ENCODE data around the gene SLC38A9. TPM values are rescaled to one million over a fixed set of nuclear protein-coding genes. Genes with fewer than 3 reads are reported as not detected.
A peak's percentile ranks its signal among the peaks of the same experiment; 100 is the strongest.

The SLC38A9 gene
- total and polyA plus RNA-seq, 2 of the 8 experiments (the other 6 are each of a cell fraction or from before 2014, with no cell fraction given) = 29.2 to 43.7 TPM

DNA sequence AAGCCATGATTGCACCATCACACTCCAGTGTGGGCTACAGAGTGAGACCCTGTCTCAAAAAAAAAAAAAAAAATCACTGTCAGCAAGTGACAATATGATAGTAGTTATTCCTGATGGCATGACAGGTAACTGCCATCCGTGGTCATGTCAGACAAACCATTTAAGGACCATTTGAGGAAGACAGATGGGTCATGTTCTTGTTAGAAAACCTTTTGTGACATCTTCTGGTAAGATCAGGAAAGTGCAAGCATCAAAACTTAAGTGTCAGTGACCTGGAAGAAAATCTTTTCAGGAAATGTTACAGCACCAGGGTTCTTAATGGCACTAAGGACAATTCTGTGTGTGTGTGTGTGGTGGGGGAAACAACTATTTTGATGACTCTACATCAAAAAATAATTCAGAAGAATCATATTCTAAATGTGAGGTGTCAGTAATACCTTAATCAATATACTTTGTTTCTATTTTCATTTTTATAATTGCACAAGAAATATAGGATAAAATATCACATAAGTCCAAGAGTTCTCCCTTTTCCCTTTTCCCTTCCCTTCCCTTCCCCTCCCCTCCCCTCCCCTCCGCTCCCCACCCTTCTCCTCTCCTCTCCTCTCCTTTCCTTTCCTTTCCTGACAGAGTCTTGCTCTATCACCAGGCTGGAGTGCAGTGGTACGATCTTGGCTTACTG, 17.8 kb downstream of the SLC38A9 start:
- Histone ChIP-seq H3K18ac (ENCODE audit: extremely low read depth, low read length) (no peak overlapping the region), H3K14ac (ENCODE audit: insufficient read length) (no peak overlapping the region), H3K56ac (replicated peaks; ENCODE audit: insufficient read length, low read depth, low read length) (no peak overlapping the region), H2BK120ac (replicated peaks; ENCODE audit: low read depth, low read length) (no peak overlapping the region), H2BK20ac (ENCODE audit: low read length) (no peak overlapping the region), H3K23me2 (ENCODE audit: low read depth, low read length) (no peaks in the 10 kb centered on the region; the same call in 1 of the 2 replicates), H4K5ac (ENCODE audit: insufficient read length, low read depth, low read length) (no peak overlapping the region), H3K79me1 (ENCODE audit: low read depth, low read length) (no peaks in the 10 kb centered on the region), H3K27me3 (replicated peaks in 1 of 4; ENCODE audit: control insufficient read depth in 3 of 4, extremely low read depth in 1 of 4, insufficient read depth in 3 of 4, low read length in 3 of 4) (no peaks in the 10 kb centered on the region), H4K91ac (replicated peaks; ENCODE audit: insufficient read length, low read length) (no peak overlapping the region), H3K4me3 (ENCODE audit: extremely low read depth in 1 of 4, insufficient read depth in 2 of 4, low read depth in 3 of 4, low read length in 4 of 4) (no peak overlapping the region), H3K9me3 (ENCODE audit: insufficient read depth in 2 of 2, low read depth in 1 of 2, low read length in 1 of 2) (peaks cover 6 to 8% of the 10 kb centered on the region in 2 experiments; a peak in 2 of 4 replicates), H3K27ac (ENCODE audit: low read depth, low read length) (no peak overlapping the region), H2AFZ (ENCODE audit: low read length) (no peak overlapping the region), H2AK5ac (ENCODE audit: low read depth, low read length) (no peak overlapping the region), H2BK5ac (ENCODE audit: low read depth, low read length) (no peak overlapping the region), H2BK12ac (ENCODE audit: low read depth, low read length) (no peak overlapping the region), H4K8ac (ENCODE audit: extremely low read depth, insufficient read depth, low read length) (no peak overlapping the region), H3K23ac (ENCODE audit: insufficient read length) (no peak overlapping the region), H3K36me3 (ENCODE audit: control insufficient read depth in 2 of 4, insufficient read depth in 4 of 4, low read length in 3 of 4) (peaks cover 0 to 18% (median 5%) of the 10 kb centered on the region in 4 experiments; a peak in 4 of 8 replicates), H3K4ac (replicated peaks; ENCODE audit: insufficient read length, low read depth, low read length) (no peak overlapping the region), H3K4me2 (ENCODE audit: insufficient read depth in 1 of 2, low read depth in 2 of 2, low read length in 2 of 2) (no peak overlapping the region), H3K79me2 (ENCODE audit: control insufficient read depth in 1 of 2, insufficient read depth in 2 of 2, low read length in 2 of 2) (no peaks in the 10 kb centered on the region), H2BK15ac (ENCODE audit: low read length) (no peak overlapping the region), H4K20me1 (replicated peaks in 1 of 2; ENCODE audit: control insufficient read depth in 1 of 2, insufficient read depth in 2 of 2, low read length in 2 of 2) (no peaks in the 10 kb centered on the region), H3K4me1 (replicated peaks in 1 of 4; ENCODE audit: control insufficient read depth in 3 of 4, insufficient read depth in 4 of 4, low read length in 3 of 4) (peaks cover 0 to 7% (median 6%) of the 10 kb centered on the region in 4 experiments; a peak in 5 of 7 replicates), H3K9ac (replicated peaks in 1 of 4; ENCODE audit: extremely low read depth in 1 of 4, low read depth in 3 of 4, low read length in 3 of 4) (no peak overlapping the region)
- DNase-seq (ENCODE audit: low read depth in 1 of 2, low spot score in 2 of 2) (no peak), FAIRE-seq (peak; percentile 97)
- ChIA-PET CTCF (ENCODE audit: partially characterized antibody) (interaction anchor here (0.6 to 1.7 kb wide), 11 partner anchors 19 to 435 kb away, joined by 3 to 6 read pairs (median 3); no protein-coding TSS in a partner anchor), POLR2A (ENCODE audit: partially characterized antibody) (interaction anchor here (0.7 kb wide), 1 partner anchor 778 kb away, joined by 4 read pairs; no protein-coding TSS in a partner anchor)
- WGBS, 2 experiments (ENCODE audit: extremely low coverage in 1 of 2, insufficient coverage in 1 of 2, insufficient read length in 1 of 2, insufficient replicate concordance in 2 of 2, low coverage in 1 of 2, low lambda C conversion rate in 2 of 2, missing lambda C conversion rate in 1 of 2) = 83% methylated on average over 2 of the region's 3 CpGs; no CpG with 5 or more reads in 1 of the 2 experiments
- TF ChIP-seq, protein P1, sequence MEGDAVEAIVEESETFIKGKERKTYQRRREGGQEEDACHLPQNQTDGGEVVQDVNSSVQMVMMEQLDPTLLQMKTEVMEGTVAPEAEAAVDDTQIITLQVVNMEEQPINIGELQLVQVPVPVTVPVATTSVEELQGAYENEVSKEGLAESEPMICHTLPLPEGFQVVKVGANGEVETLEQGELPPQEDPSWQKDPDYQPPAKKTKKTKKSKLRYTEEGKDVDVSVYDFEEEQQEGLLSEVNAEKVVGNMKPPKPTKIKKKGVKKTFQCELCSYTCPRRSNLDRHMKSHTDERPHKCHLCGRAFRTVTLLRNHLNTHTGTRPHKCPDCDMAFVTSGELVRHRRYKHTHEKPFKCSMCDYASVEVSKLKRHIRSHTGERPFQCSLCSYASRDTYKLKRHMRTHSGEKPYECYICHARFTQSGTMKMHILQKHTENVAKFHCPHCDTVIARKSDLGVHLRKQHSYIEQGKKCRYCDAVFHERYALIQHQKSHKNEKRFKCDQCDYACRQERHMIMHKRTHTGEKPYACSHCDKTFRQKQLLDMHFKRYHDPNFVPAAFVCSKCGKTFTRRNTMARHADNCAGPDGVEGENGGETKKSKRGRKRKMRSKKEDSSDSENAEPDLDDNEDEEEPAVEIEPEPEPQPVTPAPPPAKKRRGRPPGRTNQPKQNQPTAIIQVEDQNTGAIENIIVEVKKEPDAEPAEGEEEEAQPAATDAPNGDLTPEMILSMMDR (IDR thresholded peaks at IDR 0.05; ENCODE audit: control extremely low read depth in 1 of 3, insufficient read depth in 1 of 3, low read depth in 1 of 3, low read length in 3 of 3) = peak in 2 of 3 experiments; percentile 56 to 77; a peak in 2 of 4 replicates
- TF ChIP-seq RAD21 (IDR thresholded peaks at IDR 0.05 in 1 of 2, conservative IDR thresholded peaks at IDR 0.05 in 1 of 2; ENCODE audit: low read depth in 2 of 2, low read length in 2 of 2) (peak; percentile 83 to 88), JUN (IDR thresholded peaks at IDR 0.05; ENCODE audit: low read depth, low read length) (no peak)

Measured in H1 (cell line).